Mesenchymal stem cell (in vitro differentiated cells and primary cell): Measurements from ENCODE around the gene THNSL1.
A peak's percentile ranks its signal among the peaks of the same experiment; 100 is the strongest.
"Not testable (repeated sequence)": the region's sequence is repeated elsewhere in the genome, so short reads cannot be mapped to it uniquely, and the experiment has no call there.

Experiments
- DNase-seq: peaks from one replicate; pipeline ENCODE4 v3.0.0-alpha.2; 2013
- H2AFZ ChIP-seq: one replicate; pipeline ENCODE4 v1.6.1; 2013; ENCODE audit warnings: low read depth, mild to moderate bottlenecking, control low read depth, inconsistent platforms, low read length, moderate library complexity
- H2AK5ac ChIP-seq: 2 replicates; pipeline ENCODE4 v1.6.1; 2013; ENCODE audit warnings: low read length, moderate library complexity, mild to moderate bottlenecking, inconsistent platforms; ENCODE audit not compliant: severe bottlenecking
- H2BK120ac ChIP-seq: one replicate; pipeline ENCODE4 v1.6.1; 2013; ENCODE audit warnings: low read depth, mild to moderate bottlenecking, inconsistent platforms, low read length, moderate library complexity
- H2BK12ac ChIP-seq, 2 experiments: one replicate each; pipeline ENCODE4 v1.6.1; 2013; ENCODE audit warnings: inconsistent platforms in 2 of 2, low read length in 2 of 2, mild to moderate bottlenecking in 2 of 2, moderate library complexity in 2 of 2, control low read depth in 1 of 2
- H2BK15ac ChIP-seq: one replicate; pipeline ENCODE4 v1.6.1; 2013; ENCODE audit warnings: mild to moderate bottlenecking, low read depth, inconsistent platforms; ENCODE audit not compliant: poor library complexity, severe bottlenecking
- H2BK5ac ChIP-seq: 2 replicates; pipeline ENCODE4 v1.6.1; 2013; ENCODE audit warnings: low read depth, mild to moderate bottlenecking, low read length, control low read depth, inconsistent platforms; ENCODE audit not compliant: poor library complexity, severe bottlenecking
- H3K14ac ChIP-seq, 2 experiments: one replicate each; pipeline ENCODE4 v1.6.1; 2013; ENCODE audit warnings: inconsistent platforms in 2 of 2, low read length in 2 of 2, control low read depth in 1 of 2, mild to moderate bottlenecking in 1 of 2, moderate library complexity in 1 of 2
- H3K18ac ChIP-seq, 2 experiments: one replicate each; pipeline ENCODE4 v1.6.1; 2013; ENCODE audit warnings: inconsistent platforms in 2 of 2, low read length in 2 of 2, control low read depth in 1 of 2, low read depth in 1 of 2, mild to moderate bottlenecking in 1 of 2
- H3K23ac ChIP-seq, 2 experiments: one replicate each; pipeline ENCODE4 v1.6.1; 2013; ENCODE audit warnings: inconsistent platforms in 2 of 2, low read length in 2 of 2, mild to moderate bottlenecking in 2 of 2, moderate library complexity in 2 of 2, control low read depth in 1 of 2
- H3K27ac ChIP-seq: 2 replicates; pipeline ENCODE4 v1.5.1; 2013; ENCODE audit warnings: mild to moderate bottlenecking, moderate library complexity, low read length, control low read depth, inconsistent platforms; ENCODE audit not compliant: poor library complexity, severe bottlenecking
- H3K27me3 ChIP-seq, 2 experiments: 2 replicates each; pipeline versions ENCODE4 v1.6.1 to v1.7.0; 2013; ENCODE audit warnings: low read length in 2 of 2, mild to moderate bottlenecking in 2 of 2, moderate library complexity in 2 of 2, control low read depth in 1 of 2, inconsistent platforms in 1 of 2; ENCODE audit not compliant: control insufficient read depth in 1 of 2, insufficient read depth in 1 of 2
- H3K36me3 ChIP-seq, 2 experiments: 2 replicates each; pipeline versions ENCODE4 v1.6.1 to v1.7.0; 2013; ENCODE audit warnings: low read length in 2 of 2, control low read depth in 1 of 2, inconsistent platforms in 1 of 2, low read depth in 1 of 2, mild to moderate bottlenecking in 1 of 2; ENCODE audit not compliant: insufficient read depth in 2 of 2, control insufficient read depth in 1 of 2
- H3K4ac ChIP-seq, 2 experiments: one replicate each; pipeline ENCODE4 v1.6.1; 2013; ENCODE audit warnings: inconsistent platforms in 2 of 2, low read length in 2 of 2, mild to moderate bottlenecking in 2 of 2, moderate library complexity in 2 of 2, control low read depth in 1 of 2, low read depth in 1 of 2
- H3K4me1 ChIP-seq: 2 replicates; pipeline ENCODE4 v1.6.1; 2013; ENCODE audit warnings: low read depth, low read length, control low read depth; ENCODE audit not compliant: control insufficient read depth, insufficient read depth
- H3K4me2 ChIP-seq: 2 replicates; pipeline ENCODE4 v1.6.1; 2013; ENCODE audit warnings: low read length, mild to moderate bottlenecking, inconsistent platforms; ENCODE audit not compliant: poor library complexity, severe bottlenecking
- H3K4me3 ChIP-seq, 2 experiments: 2 replicates each; pipeline versions ENCODE4 v1.5.1 to v1.7.0; 2013; ENCODE audit warnings: low read length in 2 of 2, mild to moderate bottlenecking in 2 of 2, control low read depth in 1 of 2, low read depth in 1 of 2; ENCODE audit not compliant: insufficient read depth in 1 of 2
- H3K79me1 ChIP-seq: replicated peaks from 2 replicates; pipeline ENCODE4 v1.6.1; 2013; ENCODE audit warnings: mild to moderate bottlenecking, control low read depth, low read length, inconsistent platforms; ENCODE audit not compliant: poor library complexity, severe bottlenecking
- H3K9ac ChIP-seq: 2 replicates; pipeline ENCODE4 v1.7.0; 2013; ENCODE audit warnings: mild to moderate bottlenecking, low read length, moderate library complexity
- H3K9me3 ChIP-seq: 2 replicates; pipeline ENCODE4 v1.7.0; 2013; ENCODE audit warnings: mild to moderate bottlenecking, low read length; ENCODE audit not compliant: control insufficient read depth
- H4K8ac ChIP-seq: one replicate; pipeline ENCODE4 v1.6.1; 2013; ENCODE audit warnings: inconsistent platforms, mild to moderate bottlenecking, low read length, moderate library complexity
- H4K91ac ChIP-seq: one replicate; pipeline ENCODE4 v1.6.1; 2013; ENCODE audit warnings: mild to moderate bottlenecking, low read length, inconsistent platforms
- WGBS: methylation state at CpG from one replicate; pipeline ENCODE4 v1.1.7; 2013; ENCODE audit warnings: mixed read lengths; 5-methylcytosine and 5-hydroxymethylcytosine counted together

THNSL1 gene

DNA sequence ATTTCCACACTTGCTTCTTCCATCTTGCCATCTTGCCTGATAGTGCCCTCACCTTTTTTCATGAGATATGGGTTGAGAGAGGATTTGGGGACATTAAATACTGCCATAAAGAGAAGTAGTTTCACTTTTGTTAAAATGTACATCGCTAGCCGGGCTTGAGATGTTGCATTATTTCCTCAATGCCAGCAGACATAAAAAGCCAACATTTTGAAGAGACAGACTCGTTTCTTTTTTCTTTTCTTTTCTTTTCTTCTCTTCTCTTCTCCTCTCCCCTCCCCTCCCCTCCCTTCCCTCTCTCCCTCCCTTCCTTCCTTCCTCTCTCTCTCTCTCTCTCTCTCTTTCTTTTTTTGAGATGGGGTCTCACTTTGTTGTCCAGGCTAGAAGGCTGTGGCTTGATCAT is 18.4 kb upstream of the THNSL1 start:
- no peak overlapping the region for H2BK15ac ChIP-seq
- no peak overlapping the region for H4K91ac ChIP-seq
- H2BK5ac ChIP-seq = no peak overlapping the region
- H2BK12ac ChIP-seq = no peak overlapping the region
- H3K9ac ChIP-seq = no peak overlapping the region
- H3K4me2 ChIP-seq = no peak overlapping the region
- no peak for DNase-seq
- H3K27me3 ChIP-seq = no peaks in the 10 kb centered on the region
- H2AK5ac ChIP-seq = no peak overlapping the region
- 80% methylated on average over 3 of the region's 3 CpGs for WGBS
- H3K4ac ChIP-seq = no peak overlapping the region
- peaks cover 9% of the 10 kb centered on the region for H3K9me3 ChIP-seq
- H4K8ac ChIP-seq = no peak overlapping the region
- H3K14ac ChIP-seq = no peak overlapping the region
- no peaks in the 10 kb centered on the region for H3K79me1 ChIP-seq
- H3K23ac ChIP-seq = no peak overlapping the region
- H3K36me3 ChIP-seq = no peaks in the 10 kb centered on the region
- H3K4me1 ChIP-seq = no peaks in the 10 kb centered on the region
- no peak overlapping the region for H3K27ac ChIP-seq
- H3K18ac ChIP-seq = no peak overlapping the region
- H2BK120ac ChIP-seq = no peak overlapping the region
- no peak overlapping the region for H2AFZ ChIP-seq
- H3K4me3 ChIP-seq = no peak overlapping the region

DNA sequence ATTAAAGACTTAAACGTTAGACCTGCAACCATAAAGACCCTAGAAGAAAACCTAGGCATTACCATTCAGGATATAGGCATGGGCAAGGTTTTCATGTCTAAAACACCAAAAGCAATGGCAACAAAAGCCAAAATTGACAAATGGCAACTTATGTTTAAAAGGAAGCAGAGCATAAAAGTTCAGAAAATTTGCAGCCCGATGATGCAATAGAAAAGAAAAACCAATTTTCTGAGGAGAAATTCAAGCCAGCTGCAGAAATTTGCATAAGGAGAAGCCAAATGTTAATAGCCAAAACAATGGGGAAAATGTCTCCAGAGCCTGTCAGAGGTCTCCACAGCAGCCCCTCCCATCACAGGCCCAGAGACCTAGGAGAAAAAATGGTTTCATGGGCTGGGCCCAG is 4.8 kb upstream of the THNSL1 start:
- H2BK120ac ChIP-seq, H3K4me3 ChIP-seq, H3K79me1 ChIP-seq, H3K23ac ChIP-seq, H3K27me3 ChIP-seq, H3K4ac ChIP-seq, H4K91ac ChIP-seq, DNase-seq, H4K8ac ChIP-seq, H2BK15ac ChIP-seq, H2BK12ac ChIP-seq, H3K14ac ChIP-seq, H2AFZ ChIP-seq, H2AK5ac ChIP-seq, H3K4me2 ChIP-seq, H3K4me1 ChIP-seq, H3K18ac ChIP-seq, H3K9me3 ChIP-seq, H3K36me3 ChIP-seq, H2BK5ac ChIP-seq, H3K9ac ChIP-seq, H3K27ac ChIP-seq: not testable (repeated sequence)
- 65% methylated on average over 2 of the region's 2 CpGs for WGBS

DNA sequence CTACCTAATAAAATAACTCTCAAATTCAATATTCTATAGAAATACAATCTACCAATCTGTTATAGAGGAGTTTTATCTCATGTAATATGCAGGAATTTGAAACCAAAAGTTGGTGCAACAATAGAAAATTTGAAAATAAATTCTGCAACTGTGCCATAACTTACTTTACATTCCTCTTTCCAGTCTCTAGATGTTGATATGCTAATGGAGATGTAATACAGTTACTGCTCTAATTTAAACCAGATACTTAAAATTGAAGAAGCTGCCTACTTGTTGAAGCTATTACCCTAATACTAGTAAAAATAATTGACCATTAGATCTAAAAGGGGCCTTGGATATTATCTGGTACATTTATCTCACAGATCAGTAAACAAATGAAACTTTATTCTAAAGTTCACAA is 1.8 kb upstream of the THNSL1 start:
- DNase-seq = no peak
- Histone ChIP-seq H3K9ac (no peak overlapping the region), H3K79me1 (peaks cover 2% of the 10 kb centered on the region), H3K9me3 (no peaks in the 10 kb centered on the region), H2BK15ac (no peak overlapping the region), H2BK5ac (no peak overlapping the region), H2BK12ac (no peak overlapping the region), H4K91ac (no peak overlapping the region), H4K8ac (no peak overlapping the region), H3K27ac (no peak overlapping the region), H3K27me3 (no peaks in the 10 kb centered on the region), H3K18ac (no peak overlapping the region), H3K4ac (no peak overlapping the region), H2BK120ac (no peak overlapping the region), H3K4me2 (no peak overlapping the region), H3K4me3 (no peak overlapping the region), H2AFZ (no peak overlapping the region), H3K36me3 (no peaks in the 10 kb centered on the region), H2AK5ac (no peak overlapping the region), H3K14ac (no peak overlapping the region), H3K23ac (no peak overlapping the region), H3K4me1 (no peaks in the 10 kb centered on the region)

DNA sequence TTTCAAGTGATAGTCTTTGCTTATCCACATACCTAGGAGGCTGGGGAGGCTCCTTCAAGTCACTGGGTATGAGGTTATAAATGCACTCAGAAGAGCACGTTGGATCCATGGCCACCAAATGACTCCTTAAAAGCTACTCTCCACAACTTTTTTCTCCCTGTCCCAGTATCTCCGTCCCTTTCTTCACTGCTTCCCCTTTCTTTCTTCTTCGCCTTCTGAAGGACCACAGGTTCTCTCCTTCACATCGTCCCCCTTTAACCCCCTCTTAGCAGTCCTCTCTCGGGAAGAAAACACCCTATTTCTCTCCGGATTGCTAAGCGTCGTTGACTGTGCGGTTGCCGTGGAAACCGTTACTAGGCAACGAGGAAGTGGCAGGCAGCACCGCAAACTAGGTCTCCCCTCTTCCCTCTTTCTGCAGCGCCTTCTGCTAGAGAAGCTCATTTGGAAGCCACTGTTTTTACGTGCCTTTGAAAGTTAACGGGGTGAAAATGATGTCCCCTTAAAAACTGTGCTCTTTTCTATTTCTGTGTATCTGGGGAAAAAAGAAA is 510 bp upstream of the THNSL1 start, which contains the start of gene ENKUR:
ENKUR (minus strand) TSS at position 331 of the 548 bp plus-strand sequence; CDS start at position 109, 222 bp downstream.
- WGBS = 1% methylated on average over 14 of the region's 16 CpGs
- no peak within 1 kb of the TSS for H2BK12ac ChIP-seq
- H3K18ac ChIP-seq = peak within 1 kb of the TSS; percentile 84 to 87
- H2AK5ac ChIP-seq = no peak within 1 kb of the TSS
- no peak within 1 kb of the TSS for H3K23ac ChIP-seq
- peak; percentile 97 for DNase-seq
- H2BK5ac ChIP-seq = peak within 1 kb of the TSS; percentile 49
- peak within 1 kb of the TSS; percentile 83 for H4K91ac ChIP-seq
- peak within 1 kb of the TSS; percentile 97 for H3K4me2 ChIP-seq
- peak within 1 kb of the TSS in 1 of 2 experiments; percentile 45 for H3K4ac ChIP-seq
- H3K14ac ChIP-seq = peak within 1 kb of the TSS in 1 of 2 experiments; percentile 95
- peak within 1 kb of the TSS; percentile 74 for H4K8ac ChIP-seq
- no peaks in the 10 kb centered on the region for H3K27me3 ChIP-seq
- H3K79me1 ChIP-seq = peaks cover 3% of the 10 kb centered on the region
- no peak within 1 kb of the TSS for H2BK15ac ChIP-seq
- H3K4me3 ChIP-seq = peak within 1 kb of the TSS; percentile 65 to 90
- H3K36me3 ChIP-seq = no peaks in the 10 kb centered on the region
- H3K27ac ChIP-seq = peak within 1 kb of the TSS; percentile 96
- H3K4me1 ChIP-seq = no peaks in the 10 kb centered on the region
- H2BK120ac ChIP-seq = no peak within 1 kb of the TSS
- no peaks in the 10 kb centered on the region for H3K9me3 ChIP-seq
- peak within 1 kb of the TSS; percentile 96 for H3K9ac ChIP-seq
- H2AFZ ChIP-seq = peak within 1 kb of the TSS; percentile 73
